HepG2 (cell line): ENCODE results near the gene MYO18A. TPM values are rescaled to one million over a fixed set of nuclear protein-coding genes. Genes with fewer than 3 reads are reported as not detected.
A peak's percentile ranks its signal among the peaks of the same experiment; 100 is the strongest.

Source experiments
- ATAC-seq: fragments of 200-7000 bp; cut with Tn5 transposase; 3 replicates; pipeline ENCODE4 v1.9.1; 2020; ENCODE audit warnings: mild to moderate bottlenecking, moderate library complexity
- BruUV-seq: library from RNA; stranded (reverse); fragments of 400-500 nt; replicated peaks from 2 replicates; lab custom pipeline; 2021; lab: Mats Ljungman, UMichigan
- CTCF ChIA-PET: fragments of 300-600 bp; formaldehyde crosslinking; extraction: SDS; loops from one replicate; lab custom pipeline; 2021; ENCODE audit warnings: low total read pairs, inconsistent platforms, low intra/inter-chr PET ratio; lab: Yijun Ruan, JAX
- POLR2A ChIA-PET: fragments of 350-600 bp; sonication (Branson Sonifier 250); formaldehyde crosslinking; loops from one replicate; lab custom pipeline; 2020; ENCODE audit warnings: antibody characterized with exemption, inconsistent platforms; lab: Yijun Ruan, JAX
- DNase-seq: peaks from one replicate; pipeline ENCODE4 v3.0.0-alpha.2; 2015; ENCODE audit warnings: low spot score
- FAIRE-seq: peaks from 3 replicates; lab custom pipeline; 2011; peaks lifted over from hg19 to GRCh38; lab: Jason Lieb, UNC
- H2AFZ ChIP-seq: one replicate; pipeline ENCODE4 v1.6.1; 2011; ENCODE audit warnings: low read length, inconsistent platforms
- H3K27ac ChIP-seq: fragments of 300-600 bp; 3 replicates; pipeline ENCODE4 v1.8.0; 2011; ENCODE audit warnings: mixed run types, mild to moderate bottlenecking, mixed read lengths, low read length, inconsistent platforms; ENCODE audit not compliant: insufficient read depth; ENCODE audit errors: extremely low read length
- H3K27me3 ChIP-seq, 2 experiments: fragments of 200-600 bp in 1 of 2; 2 replicates in 1 of 2; 3 replicates in 1 of 2; pipeline versions ENCODE4 v1.6.0 to v1.8.0; 2011; ENCODE audit warnings: low read length in 2 of 2, mild to moderate bottlenecking in 2 of 2, moderate library complexity in 2 of 2, inconsistent platforms in 1 of 2; ENCODE audit not compliant: insufficient read depth in 2 of 2, control insufficient read depth in 1 of 2
- H3K36me3 ChIP-seq, 2 experiments: fragments of 200-600 bp in 1 of 2; replicated peaks in 1 of 2; 2 replicates in 1 of 2; 3 replicates in 1 of 2; pipeline versions ENCODE4 v1.5.1 to v1.8.0; 2011; ENCODE audit warnings: low read length in 2 of 2, inconsistent platforms in 1 of 2; ENCODE audit not compliant: insufficient read depth in 2 of 2, control insufficient read depth in 1 of 2
- H3K4me1 ChIP-seq: 2 replicates; pipeline ENCODE4 v1.5.1; 2012; ENCODE audit warnings: low read length, inconsistent platforms; ENCODE audit not compliant: insufficient read depth
- H3K4me2 ChIP-seq: 2 replicates; pipeline ENCODE4 v1.6.0; 2011; ENCODE audit warnings: low read depth, low read length, inconsistent platforms
- H3K4me3 ChIP-seq, 3 experiments: fragments of 200-600 bp in 1 of 3; sonication (generic), shearing (Covaris generic) in 1 of 3; replicated peaks in 1 of 3; 2 replicates each; pipeline ENCODE4 v1.5.1; 2011 to 2016; ENCODE audit warnings: low read length in 3 of 3, inconsistent platforms in 2 of 3, low read depth in 2 of 3, mild to moderate bottlenecking in 2 of 3, control low read depth in 1 of 3, mixed read lengths in 1 of 3; ENCODE audit not compliant: insufficient read depth in 1 of 3
- H3K79me2 ChIP-seq: one replicate; pipeline ENCODE4 v1.6.1; 2011; ENCODE audit warnings: low read length, inconsistent platforms; ENCODE audit not compliant: insufficient read depth
- H3K9ac ChIP-seq: 2 replicates; pipeline ENCODE4 v1.6.0; 2011; ENCODE audit warnings: mild to moderate bottlenecking, low read depth, low read length, inconsistent platforms; ENCODE audit not compliant: insufficient read depth
- H3K9me3 ChIP-seq: 2 replicates; pipeline ENCODE4 v1.5.1; 2012; ENCODE audit warnings: mild to moderate bottlenecking, low read length
- H4K20me1 ChIP-seq: 2 replicates; pipeline ENCODE4 v1.6.0; 2011; ENCODE audit warnings: inconsistent platforms, mild to moderate bottlenecking, low read length, moderate library complexity; ENCODE audit not compliant: insufficient read depth
- AGO2 ChIP-seq: fragments of 200-400 bp; formaldehyde crosslinking; optimal IDR thresholded peaks from 2 replicates; pipeline ENCODE3; 2017; ENCODE audit warnings: mild to moderate bottlenecking, low read depth, low read length, moderate library complexity
- CREBL2 ChIP-seq: sonication (generic); formaldehyde crosslinking; IDR thresholded peaks from 2 replicates; pipeline ENCODE4 v1.8.1; 2023; ENCODE audit warnings: missing genetic modification reagents, mild to moderate bottlenecking, borderline replicate concordance
- NPAS2 ChIP-seq: sonication (generic); formaldehyde crosslinking; IDR thresholded peaks from 2 replicates; pipeline ENCODE4 v1.8.0; 2022; ENCODE audit warnings: mild to moderate bottlenecking, missing genetic modification reagents, borderline replicate concordance
- SMARCC2 ChIP-seq: fragments of 450-650 bp; IDR thresholded peaks from 2 replicates; pipeline ENCODE4 v1.6.1; 2017; ENCODE audit warnings: antibody characterized with exemption, mild to moderate bottlenecking
- ZBTB33 ChIP-seq: sonication (generic); formaldehyde crosslinking; IDR thresholded peaks from 2 replicates; pipeline ENCODE4 v1.4.0; 2020; ENCODE audit warnings: missing genetic modification reagents
- ZFP36 ChIP-seq: fragments of 150-350 bp; IDR thresholded peaks from 2 replicates; pipeline ENCODE4 v1.6.1; 2018; ENCODE audit warnings: borderline replicate concordance, low read length, low read depth; ENCODE audit not compliant: partially characterized antibody
- ZNF142 ChIP-seq: sonication (generic); formaldehyde crosslinking; IDR thresholded peaks from 2 replicates; pipeline ENCODE4 v1.4.0; 2020; ENCODE audit warnings: missing genetic modification reagents
- ZNF543 ChIP-seq: sonication (generic); formaldehyde crosslinking; IDR thresholded peaks from 2 replicates; pipeline ENCODE4 v1.4.0; 2020; ENCODE audit warnings: mild to moderate bottlenecking, missing genetic modification reagents
- WGBS: methylation state at CpG from one replicate; pipeline ENCODE4 v1.1.6; 2017; ENCODE audit warnings: low lambda C conversion rate; 5-methylcytosine and 5-hydroxymethylcytosine counted together
- in situ Hi-C: cut with HindIII; loops from 2 replicates; pipeline ENCODE4 v1.10.0; 2017; ENCODE audit warnings: low pct_unique_long_range_greater_than_20kb; ENCODE audit not compliant: extremely low pct_ligation_motif_present
- intact Hi-C: fragments of 100-400 bp; cut with micrococcal nuclease; formaldehyde crosslinking; loops from one replicate; pipeline ENCODE4 v1.10.0; 2022; ENCODE audit not compliant: unreplicated experiment
- polyA plus RNA-seq, 8 experiments: library from polyadenylated mRNA; depleted of rRNA in 3 of 8; stranded (reverse) in 7 of 8; unstranded in 1 of 8; fragments of >200 nt; fragmentation: Illumina TruSeq in 4 of 8; extraction: Trizol in 4 of 8; gene quantifications; 2 replicates each; pipeline versions ENCODE4 v1.2.1 to v1.2.3, GENCODE V29; 2011 to 2016; ENCODE audit warnings: low read depth in 4 of 8, missing spikeins in 1 of 8, mixed read lengths in 1 of 8; ENCODE audit not compliant: insufficient read depth in 1 of 8
- total RNA-seq, 5 experiments: library from RNA; depleted of rRNA; stranded (reverse); fragments of >200 nt; fragmentation: Illumina TruSeq; extraction: Trizol; gene quantifications; 2 replicates each; pipeline ENCODE4 v1.2.3, GENCODE V29; 2016; ENCODE audit warnings: low read depth in 1 of 5

MYO18A gene
- total and polyA plus RNA-seq, 2 of the 13 experiments (the other 11 are each of a cell fraction or from before 2014, with no cell fraction given), result 16.8 to 24.8 TPM

- no peak for FAIRE-seq
- no peak overlapping the region for H2AFZ ChIP-seq
- peaks cover 29 to 63% of the 10 kb centered on the region in 2 experiments for H3K36me3 ChIP-seq
Measured at GRCh38 chr17:29085223-29085622, 95.0 kb downstream of the MYO18A start.

GRCh38 chr17:29084541-29085146, 95.6 kb downstream of the MYO18A start:
- POLR2A ChIA-PET, result no interaction called here
- no peak overlapping the region for H3K27ac ChIP-seq
- H3K36me3 ChIP-seq, result peaks cover 27 to 60% of the 10 kb centered on the region in 2 experiments
- no peak overlapping the region for H3K4me3 ChIP-seq
- in situ Hi-C loops, result no loop called here
- intact Hi-C loops, result loop anchor here (10.0 kb wide), 1 partner anchor 60 kb away; no protein-coding TSS in a partner anchor
- CTCF ChIA-PET, result no interaction called here
- FAIRE-seq, result no peak
- no peaks in the 10 kb centered on the region for H3K4me1 ChIP-seq
- ATAC-seq, result no peak
- H4K20me1 ChIP-seq, result no peaks in the 10 kb centered on the region; the same call in 1 of the 2 replicates
- no peak overlapping the region for H2AFZ ChIP-seq
- no peak overlapping the region for H3K9ac ChIP-seq
- WGBS, result 93% methylated on average over 17 of the region's 21 CpGs
- H3K27me3 ChIP-seq, result no peaks in the 10 kb centered on the region
- no peak overlapping the region for H3K4me2 ChIP-seq
- BruUV-seq, result no TSS peak
- H3K9me3 ChIP-seq, result no peaks in the 10 kb centered on the region
- no peak for DNase-seq
- H3K79me2 ChIP-seq, result no peaks in the 10 kb centered on the region
- TF ChIP-seq ZBTB33 (CRISPR knock-in tag) (peak; percentile 42; the same call in 1 of the 2 replicates), CREBL2 (CRISPR knock-in tag) (no peak), SMARCC2 (no peak), ZNF142 (no peak), ZFP36 (no peak), ZNF543 (no peak)

More at GRCh38 chr17:29085223-29085622, 95.0 kb downstream of the MYO18A start:
- H3K27me3 ChIP-seq, result no peaks in the 10 kb centered on the region
- ChIA-PET CTCF (no interaction called here), POLR2A (no interaction called here)
- H4K20me1 ChIP-seq, result no peaks in the 10 kb centered on the region; the same call in 1 of the 2 replicates
- no peak for TF ChIP-seq NPAS2 (CRISPR knock-in tag)
- peak; percentile 1 for TF ChIP-seq AGO2
- WGBS, result 92% methylated on average over 10 of the region's 12 CpGs
- H3K4me3 ChIP-seq, result no peak overlapping the region
- ATAC-seq (no peak), DNase-seq (no peak)
- no peak overlapping the region for H3K27ac ChIP-seq
- H3K9ac ChIP-seq, result no peak overlapping the region
- H3K79me2 ChIP-seq, result no peaks in the 10 kb centered on the region
- intact Hi-C loops, result loop anchor here (10.0 kb wide), 1 partner anchor 60 kb away; no protein-coding TSS in a partner anchor
- no TSS peak for BruUV-seq
- no peaks in the 10 kb centered on the region for H3K4me1 ChIP-seq
- H3K4me2 ChIP-seq, result no peak overlapping the region
- in situ Hi-C loops, result no loop called here
- H3K9me3 ChIP-seq, result no peaks in the 10 kb centered on the region
